Pancreas (tissue), 10 donors: Measurements from ENCODE around the gene EXOC4. TPM values are rescaled to one million over a fixed set of nuclear protein-coding genes. Genes with fewer than 3 reads are reported as not detected.

ENCODE experiments used
- ATAC-seq, 4 donors: fragments of 200-7000 bp; cut with Tn5 transposase; one replicate each; pipeline versions ENCODE4 v1.8.0 to v1.9.1; 2020; ENCODE audit warnings: mild to moderate bottlenecking in 4 of 4, moderate library complexity in 4 of 4
- DNase-seq, 6 donors: peaks; one replicate each; pipeline ENCODE4 v3.0.0-alpha.2; 2020
- FAIRE-seq: peaks from 2 replicates; lab custom pipeline; 2012; peaks lifted over from hg19 to GRCh38; lab: Jason Lieb, UNC
- H3K27ac ChIP-seq, 4 donors: fragments of 200-600 bp; sonication (generic); 1 replicate in 3 of 4; 2 replicates in 1 of 4; pipeline versions ENCODE4 v1.5.0 to v1.8.0; 2020
- H3K27me3 ChIP-seq, 4 donors: fragments of 200-600 bp; one replicate each; pipeline ENCODE4 v1.8.0; 2021
- H3K36me3 ChIP-seq, 3 donors: fragments of 200-600 bp; sonication (generic) in 1 of 3; one replicate each; pipeline versions ENCODE4 v1.5.0 to v1.8.0; 2020 to 2021
- H3K4me1 ChIP-seq, 3 donors: fragments of 200-600 bp; one replicate each; pipeline ENCODE4 v1.8.0; 2021
- H3K4me3 ChIP-seq, 4 donors: fragments of 200-600 bp; sonication (generic) in 2 of 4; one replicate each; pipeline versions ENCODE4 v1.5.0 to v1.8.0; 2020 to 2021
- H3K9me3 ChIP-seq, 4 donors: fragments of 200-600 bp; one replicate each; pipeline ENCODE4 v1.8.0; 2021
- WGBS, 2 donors: extraction: QIAGEN DNeasy Blood & Tissue Kit; methylation state at CpG; one replicate each; pipeline ENCODE4 v1.1.7; 2013; 5-methylcytosine and 5-hydroxymethylcytosine counted together
- intact Hi-C, 3 donors: fragments of 100-400 bp; cut with DNase I; formaldehyde crosslinking; loops; one replicate each; pipeline versions ENCODE4 v1.11.1 to v1.14.2; 2022
- polyA plus RNA-seq, 2 donors: library from polyadenylated mRNA; stranded (reverse); fragments of 200-250 nt; gene quantifications; one replicate each; pipeline ENCODE4 v1.2.3, GENCODE V29; 2013
- total RNA-seq, 6 donors: library from RNA; stranded (reverse); fragmentation: NEBNext Ultra II Directional in 4 of 6; extraction: Animal tissue kit (Norgen Biotek cat#: 25700) in 4 of 6; gene quantifications; one replicate each; pipeline versions ENCODE4 v1.2.1 to v1.2.4, GENCODE V29; 2021 to 2023
- TF ChIP-seq, protein P1 (sequence below), 4 donors: fragments of 200-600 bp; sonication (generic) in 3 of 4; IDR thresholded peaks; one replicate each; pipeline versions ENCODE4 v1.5.0 to v1.8.0; 2021; ENCODE audit warnings: antibody characterized with exemption in 4 of 4
- donor health status: healthy with polysubstance abuse.
- donor health status: DM: no; HTN: no; CAD: no; lungs with moderate emphysema.
- donor health status: DM: no; HTN: no; CAD: no.
- donor health status: control.
- donor health status: control.
- donor health status: Bipolar disorder and iron deficiency.
- donor health status: DM: yes; HTN: yes; CAD: no.
- donor health status: DM: no; HTN: no; CAD: no.
- donor health status: DM: no; HTN: no; CAD: no.
- donor health status: DM: yes; HTN: yes; CAD: no.

EXOC4 gene
- total and polyA plus RNA-seq, 8 donors = 13.4 to 81.2 (median 53.8) TPM

DNA sequence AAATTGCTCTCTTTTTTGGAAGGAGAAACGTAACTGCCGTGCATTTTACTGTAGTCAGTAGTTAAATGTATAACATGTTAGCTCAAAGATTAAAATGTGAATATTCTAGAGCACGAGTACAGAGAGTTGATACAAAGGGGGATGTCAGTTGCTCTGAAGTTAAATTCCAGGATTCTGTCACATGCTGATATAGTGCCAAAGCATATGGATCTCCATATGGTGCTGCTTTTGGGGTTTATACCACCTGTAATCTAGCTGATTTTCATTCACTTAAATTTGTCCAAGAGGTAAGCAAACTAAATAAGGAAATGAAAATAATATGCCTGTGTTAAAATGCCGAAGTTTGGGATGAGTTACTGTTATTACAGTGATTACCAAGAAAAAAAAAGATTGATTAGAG lies 298.6 kb downstream of the EXOC4 start:
- WGBS, 2 donors = 92 to 94% methylated on average over 4 of the region's 4 CpGs
- FAIRE-seq = no peak
- intact Hi-C loops = no loop called here
- TF ChIP-seq, protein P1, sequence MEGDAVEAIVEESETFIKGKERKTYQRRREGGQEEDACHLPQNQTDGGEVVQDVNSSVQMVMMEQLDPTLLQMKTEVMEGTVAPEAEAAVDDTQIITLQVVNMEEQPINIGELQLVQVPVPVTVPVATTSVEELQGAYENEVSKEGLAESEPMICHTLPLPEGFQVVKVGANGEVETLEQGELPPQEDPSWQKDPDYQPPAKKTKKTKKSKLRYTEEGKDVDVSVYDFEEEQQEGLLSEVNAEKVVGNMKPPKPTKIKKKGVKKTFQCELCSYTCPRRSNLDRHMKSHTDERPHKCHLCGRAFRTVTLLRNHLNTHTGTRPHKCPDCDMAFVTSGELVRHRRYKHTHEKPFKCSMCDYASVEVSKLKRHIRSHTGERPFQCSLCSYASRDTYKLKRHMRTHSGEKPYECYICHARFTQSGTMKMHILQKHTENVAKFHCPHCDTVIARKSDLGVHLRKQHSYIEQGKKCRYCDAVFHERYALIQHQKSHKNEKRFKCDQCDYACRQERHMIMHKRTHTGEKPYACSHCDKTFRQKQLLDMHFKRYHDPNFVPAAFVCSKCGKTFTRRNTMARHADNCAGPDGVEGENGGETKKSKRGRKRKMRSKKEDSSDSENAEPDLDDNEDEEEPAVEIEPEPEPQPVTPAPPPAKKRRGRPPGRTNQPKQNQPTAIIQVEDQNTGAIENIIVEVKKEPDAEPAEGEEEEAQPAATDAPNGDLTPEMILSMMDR (IDR thresholded peaks at IDR 0.05) = no peak
- no peak for ATAC-seq
- Histone ChIP-seq H3K9me3 (no peaks in the 10 kb centered on the region), H3K27ac (no peak overlapping the region), H3K36me3 (no peaks in the 10 kb centered on the region), H3K4me3 (no peak overlapping the region), H3K4me1 (peaks cover 0 to 7% (median 0%) of the 10 kb centered on the region in 3 donors), H3K27me3 (no peaks in the 10 kb centered on the region)
- no peak for DNase-seq

DNA sequence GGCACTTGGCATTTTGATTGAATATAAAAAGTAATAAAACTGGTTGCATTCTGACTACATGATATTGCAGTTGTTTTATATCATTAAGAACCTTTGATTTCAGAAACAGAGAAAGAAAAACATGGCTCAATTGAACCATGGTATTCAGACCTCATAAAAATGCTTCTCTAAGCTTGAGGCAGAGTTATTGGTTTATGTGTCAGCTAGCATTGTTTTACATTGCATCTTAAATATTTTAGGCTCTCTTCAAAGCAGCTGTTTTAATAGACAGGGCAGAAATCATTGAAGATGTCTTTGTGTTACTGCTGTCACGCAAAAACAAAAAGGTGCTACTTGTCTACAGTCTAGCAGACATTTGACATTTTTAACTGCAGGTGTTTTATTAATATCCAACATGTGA lies 299.2 kb downstream of the EXOC4 start:
- WGBS, 2 donors = 97% methylated on average over 1 of the region's 1 CpG
- Histone ChIP-seq H3K4me3 (no peak overlapping the region), H3K36me3 (no peaks in the 10 kb centered on the region), H3K4me1 (peaks cover 0 to 7% (median 0%) of the 10 kb centered on the region in 3 donors), H3K9me3 (no peaks in the 10 kb centered on the region), H3K27ac (no peak overlapping the region), H3K27me3 (no peaks in the 10 kb centered on the region)
- TF ChIP-seq, protein P1 (IDR thresholded peaks at IDR 0.05) = no peak
- no peak for DNase-seq
- FAIRE-seq = no peak
- ATAC-seq = no peak
- intact Hi-C loops = no loop called here

DNA sequence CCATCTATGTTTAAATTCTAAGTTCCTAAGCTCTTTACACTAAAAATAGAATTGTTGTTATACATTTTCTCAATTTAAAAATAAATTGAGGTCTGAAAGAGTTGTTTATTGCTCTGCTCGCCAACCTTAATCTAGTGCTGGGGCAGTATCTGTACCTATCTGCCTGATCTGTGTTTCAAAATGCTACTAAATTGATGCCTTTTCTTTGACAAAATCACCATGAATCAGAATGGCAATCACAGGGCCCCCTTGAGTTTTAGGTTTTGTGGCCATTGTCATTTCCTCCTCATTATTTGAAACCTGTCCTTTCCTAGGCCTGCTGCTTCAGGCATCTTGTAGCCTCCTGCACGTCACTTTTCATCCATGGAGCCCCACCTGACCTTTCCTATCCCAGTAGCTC lies 301.5 kb downstream of the EXOC4 start:
- ATAC-seq (no peak), DNase-seq (no peak), FAIRE-seq (no peak)
- WGBS, 2 donors = 95 to 96% methylated on average over 2 of the region's 2 CpGs
- H3K36me3 ChIP-seq = no peaks in the 10 kb centered on the region
- peaks cover 0 to 6% (median 0%) of the 10 kb centered on the region in 3 donors for H3K4me1 ChIP-seq
- no peak overlapping the region for H3K27ac ChIP-seq
- H3K4me3 ChIP-seq = no peak overlapping the region
- TF ChIP-seq, protein P1 (IDR thresholded peaks at IDR 0.05) = no peak
- intact Hi-C loops = no loop called here
- H3K27me3 ChIP-seq = no peaks in the 10 kb centered on the region
- H3K9me3 ChIP-seq = no peaks in the 10 kb centered on the region

DNA sequence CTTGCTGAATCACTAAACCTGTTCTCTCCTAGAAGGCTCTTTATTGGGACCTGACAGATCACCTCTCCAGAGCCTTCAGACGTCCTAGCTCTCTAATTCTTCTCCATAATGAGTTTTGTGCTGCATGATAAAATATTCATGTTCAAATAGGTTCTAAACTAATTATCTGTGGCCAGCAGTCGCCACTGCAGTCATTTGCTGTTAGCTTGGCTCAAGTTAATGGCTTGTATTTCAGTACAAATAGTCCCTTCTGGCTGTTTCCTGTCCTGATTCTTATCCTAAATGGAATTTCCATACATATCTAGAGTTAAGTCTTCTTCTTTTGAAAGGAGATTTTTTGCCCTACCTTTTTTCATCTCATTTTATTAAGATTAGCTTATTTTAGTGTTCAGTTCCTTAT lies 303.2 kb downstream of the EXOC4 start:
- Histone ChIP-seq H3K36me3 (no peaks in the 10 kb centered on the region), H3K9me3 (no peaks in the 10 kb centered on the region), H3K27me3 (no peaks in the 10 kb centered on the region), H3K4me1 (no peaks in the 10 kb centered on the region), H3K4me3 (no peak overlapping the region), H3K27ac (no peak overlapping the region)
- WGBS, 2 donors = 32 to 45% methylated on average over 2 of the region's 2 CpGs
- TF ChIP-seq, protein P1 (IDR thresholded peaks at IDR 0.05) = no peak
- FAIRE-seq = no peak
- no peak for ATAC-seq
- intact Hi-C loops = no loop called here
- DNase-seq = no peak

DNA sequence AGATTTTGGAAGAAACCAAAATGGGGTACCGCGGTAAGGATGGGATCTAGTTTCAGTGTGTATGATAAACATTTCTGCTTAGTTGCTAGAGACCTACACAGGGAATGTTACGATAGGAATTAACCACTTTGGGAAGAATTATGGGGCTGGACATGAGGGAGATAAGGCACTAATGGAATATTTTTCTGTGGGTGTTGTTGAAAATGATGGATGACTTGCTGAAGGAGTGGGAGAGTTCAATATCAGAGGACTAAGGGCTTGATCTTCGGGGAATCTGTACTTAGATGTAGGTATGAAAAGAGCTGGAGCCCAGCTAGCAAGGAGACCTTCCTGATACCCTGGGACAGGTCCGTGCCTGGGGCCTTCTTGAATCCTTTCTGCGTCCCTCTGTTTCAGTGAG lies 303.7 kb downstream of the EXOC4 start:
- DNase-seq = no peak
- TF ChIP-seq, protein P1 (IDR thresholded peaks at IDR 0.05) = no peak
- Histone ChIP-seq H3K4me3 (no peak overlapping the region), H3K36me3 (no peaks in the 10 kb centered on the region), H3K4me1 (no peaks in the 10 kb centered on the region), H3K27me3 (no peaks in the 10 kb centered on the region), H3K27ac (no peak overlapping the region), H3K9me3 (no peaks in the 10 kb centered on the region)
- intact Hi-C loops = no loop called here
- no peak for FAIRE-seq
- WGBS, 2 donors = 95 to 96% methylated on average over 6 of the region's 6 CpGs
- ATAC-seq = no peak
